Measurements from ENCODE around the gene PGRMC2. TPM values are rescaled to one million over a fixed set of nuclear protein-coding genes. Genes with fewer than 3 reads are reported as not detected.
A peak's percentile ranks its signal among the peaks of the same experiment; 100 is the strongest.

The PGRMC2 gene
- 10 to 100 TPM; 31.5 to 44.3 TPM for total RNA-seq
- 10 to 100 TPM; 28.9 to 32.8 TPM for polyA plus RNA-seq

GRCh38 chr4:128287141-128287870, at the start of gene PGRMC2:
Gene PGRMC2, minus strand, starts transcription at chr4:128287813. Its CDS starts 23 bp downstream, at chr4:128287790.
- 1% methylated on average over 67 of the region's 67 CpGs for WGBS
- Histone ChIP-seq H3K4me3 (ENCODE audit: low read depth in 1 of 3, low read length in 3 of 3) (peak within 1 kb of the TSS; percentile 83 to 97 (median 83)), H3K4me1 (ENCODE audit: control insufficient read depth in 4 of 4, insufficient read depth in 4 of 4, low read length in 3 of 4) (peaks cover 6 to 53% (median 30%) of the 10 kb centered on the region in 4 donors), H3K27ac (ENCODE audit: low read depth in 1 of 2, low read length in 2 of 2) (peak within 1 kb of the TSS; percentile 91 to 96), H3K36me3 (ENCODE audit: control insufficient read depth in 4 of 4, insufficient read depth in 3 of 4, low read depth in 1 of 4, low read length in 3 of 4) (no peaks in the 10 kb centered on the region), H3K9me3 (ENCODE audit: control insufficient read depth in 4 of 4, low read length in 3 of 4) (no peaks in the 10 kb centered on the region), H3K9ac (ENCODE audit: low read depth in 1 of 2, low read length in 2 of 2) (peak within 1 kb of the TSS; percentile 83 to 90), H3K27me3 (ENCODE audit: control insufficient read depth in 4 of 4, insufficient read depth in 4 of 4, low read length in 3 of 4) (no peaks in the 10 kb centered on the region)
- DNase-seq (ENCODE audit: low spot score): peak; percentile 55
- peak; percentile 89 for TF ChIP-seq YY1 (IDR thresholded peaks at IDR 0.05)
- no peak for TF ChIP-seq EGR1 (IDR thresholded peaks at IDR 0.05; ENCODE audit: low read depth in 2 of 2)

- Histone ChIP-seq H3K4me1 (ENCODE audit: control insufficient read depth in 4 of 4, insufficient read depth in 4 of 4, low read length in 3 of 4) (no peaks in the 10 kb centered on the region), H3K27me3 (ENCODE audit: control insufficient read depth in 4 of 4, insufficient read depth in 4 of 4, low read length in 3 of 4) (no peaks in the 10 kb centered on the region), H3K9me3 (ENCODE audit: control insufficient read depth in 4 of 4, low read length in 3 of 4) (no peaks in the 10 kb centered on the region), H3K27ac (ENCODE audit: low read depth in 1 of 2, low read length in 2 of 2) (no peak overlapping the region), H3K36me3 (ENCODE audit: control insufficient read depth in 4 of 4, insufficient read depth in 3 of 4, low read depth in 1 of 4, low read length in 3 of 4) (no peaks in the 10 kb centered on the region), H3K4me3 (ENCODE audit: low read depth in 1 of 3, low read length in 3 of 3) (no peak overlapping the region), H3K9ac (ENCODE audit: low read depth in 1 of 2, low read length in 2 of 2) (no peak overlapping the region)
- WGBS: 95% methylated on average over 3 of the region's 3 CpGs
- no peak for DNase-seq (ENCODE audit: low spot score)
- TF ChIP-seq RAD21 (IDR thresholded peaks at IDR 0.05) (no peak), YY1 (IDR thresholded peaks at IDR 0.05) (no peak), ZBTB33 (IDR thresholded peaks at IDR 0.05) (no peak), FOXA1 (IDR thresholded peaks at IDR 0.05) (no peak), GABPA (IDR thresholded peaks at IDR 0.05 in 1 of 2, conservative IDR thresholded peaks at IDR 0.05 in 1 of 2) (no peak), HNF4G (IDR thresholded peaks at IDR 0.05) (no peak), NR2F2 (IDR thresholded peaks at IDR 0.05) (no peak), JUND (IDR thresholded peaks at IDR 0.05) (no peak), CTCF (IDR thresholded peaks at IDR 0.05; ENCODE audit: low read depth, low read length, missing input control) (no peak), FOXA2 (IDR thresholded peaks at IDR 0.05) (no peak)
Measured at GRCh38 chr4:128335541-128335940, 47.9 kb upstream of the PGRMC2 start.

GRCh38 chr4:128334256-128334655, 46.6 kb upstream of the PGRMC2 start:
- no peak for DNase-seq (ENCODE audit: low spot score)
- Histone ChIP-seq H3K27ac (ENCODE audit: low read depth in 1 of 2, low read length in 2 of 2) (no peak overlapping the region), H3K4me1 (ENCODE audit: control insufficient read depth in 4 of 4, insufficient read depth in 4 of 4, low read length in 3 of 4) (no peaks in the 10 kb centered on the region), H3K36me3 (ENCODE audit: control insufficient read depth in 4 of 4, insufficient read depth in 3 of 4, low read depth in 1 of 4, low read length in 3 of 4) (no peaks in the 10 kb centered on the region), H3K27me3 (ENCODE audit: control insufficient read depth in 4 of 4, insufficient read depth in 4 of 4, low read length in 3 of 4) (no peaks in the 10 kb centered on the region), H3K9ac (ENCODE audit: low read depth in 1 of 2, low read length in 2 of 2) (no peak overlapping the region), H3K9me3 (ENCODE audit: control insufficient read depth in 4 of 4, low read length in 3 of 4) (no peaks in the 10 kb centered on the region), H3K4me3 (ENCODE audit: low read depth in 1 of 3, low read length in 3 of 3) (no peak overlapping the region)
- WGBS: 76% methylated on average over 2 of the region's 2 CpGs
- TF ChIP-seq REST (IDR thresholded peaks at IDR 0.05): no peak
- TF ChIP-seq ATF3 (IDR thresholded peaks at IDR 0.05): no peak
- TF ChIP-seq EGR1 (IDR thresholded peaks at IDR 0.05; ENCODE audit: low read depth in 2 of 2): no peak
- no peak for TF ChIP-seq HNF4A (conservative IDR thresholded peaks at IDR 0.05)
- no peak for TF ChIP-seq RXRA (IDR thresholded peaks at IDR 0.05)
- no peak for TF ChIP-seq FOXA2 (IDR thresholded peaks at IDR 0.05)
- no peak for TF ChIP-seq MAX (IDR thresholded peaks at IDR 0.05)
- TF ChIP-seq FOXA1 (IDR thresholded peaks at IDR 0.05): no peak
- TF ChIP-seq YY1 (IDR thresholded peaks at IDR 0.05): no peak
- TF ChIP-seq ZBTB33 (IDR thresholded peaks at IDR 0.05): no peak
- no peak for TF ChIP-seq RAD21 (IDR thresholded peaks at IDR 0.05)
